A549 (cell line): ENCODE measurements around the gene ITIH3.

ENCODE experiments used
- CTCF ChIP-seq: fragments of >200 bp; sonication (Bioruptor Twin); formaldehyde crosslinking; IDR thresholded peaks from 3 replicates; pipeline ENCODE4 v1.5.1; 2016
- PHF8 ChIP-seq: fragments of 200-600 bp; sonication (generic); IDR thresholded peaks from 2 replicates; pipeline ENCODE4 v1.6.1; 2016; ENCODE audit warnings: low read depth, mild to moderate bottlenecking, antibody characterized with exemption, moderate library complexity, borderline replicate concordance
- RAD21 ChIP-seq, 2 experiments: fragments of >200 bp in 1 of 2; sonication (Bioruptor Twin) in 1 of 2; formaldehyde crosslinking in 1 of 2; IDR thresholded peaks in 1 of 2; conservative IDR thresholded peaks in 1 of 2; 2 replicates in 1 of 2; 3 replicates in 1 of 2; pipeline ENCODE4 v1.6.1; 2012 to 2018; ENCODE audit warnings: inconsistent platforms in 1 of 2
- RCOR1 ChIP-seq: fragments of 150-350 bp; IDR thresholded peaks from 2 replicates; pipeline ENCODE4 v1.6.1; 2014; ENCODE audit warnings: antibody characterized with exemption, low read length, low read depth
- SREBF2 ChIP-seq: fragments of 450-650 bp; IDR thresholded peaks from 2 replicates; pipeline ENCODE4 v1.6.1; 2014; ENCODE audit warnings: mild to moderate bottlenecking, moderate library complexity
- ZNF302 ChIP-seq: fragments of 250-450 bp; sonication (Bioruptor Pico); IDR thresholded peaks from 2 replicates; pipeline ENCODE4 v1.9.0; 2021; ENCODE audit warnings: inconsistent platforms, mild to moderate bottlenecking, moderate library complexity
- TF ChIP-seq, protein P1 (sequence below): fragments of 200-600 bp; sonication (generic); IDR thresholded peaks from 2 replicates; pipeline ENCODE4 v1.6.1; 2016; ENCODE audit warnings: antibody characterized with exemption, mild to moderate bottlenecking, moderate library complexity

GRCh38 chr3:52844290-52844975 lies 49.8 kb downstream of the ITIH3 start:
- TF ChIP-seq ZNF302 (no peak), CTCF (no peak), PHF8 (no peak), RAD21 (conservative IDR thresholded peaks at IDR 0.05 in 1 of 2, IDR thresholded peaks at IDR 0.05 in 1 of 2) (no peak), RCOR1 (no peak), SREBF2 (no peak)
- TF ChIP-seq, protein P1, sequence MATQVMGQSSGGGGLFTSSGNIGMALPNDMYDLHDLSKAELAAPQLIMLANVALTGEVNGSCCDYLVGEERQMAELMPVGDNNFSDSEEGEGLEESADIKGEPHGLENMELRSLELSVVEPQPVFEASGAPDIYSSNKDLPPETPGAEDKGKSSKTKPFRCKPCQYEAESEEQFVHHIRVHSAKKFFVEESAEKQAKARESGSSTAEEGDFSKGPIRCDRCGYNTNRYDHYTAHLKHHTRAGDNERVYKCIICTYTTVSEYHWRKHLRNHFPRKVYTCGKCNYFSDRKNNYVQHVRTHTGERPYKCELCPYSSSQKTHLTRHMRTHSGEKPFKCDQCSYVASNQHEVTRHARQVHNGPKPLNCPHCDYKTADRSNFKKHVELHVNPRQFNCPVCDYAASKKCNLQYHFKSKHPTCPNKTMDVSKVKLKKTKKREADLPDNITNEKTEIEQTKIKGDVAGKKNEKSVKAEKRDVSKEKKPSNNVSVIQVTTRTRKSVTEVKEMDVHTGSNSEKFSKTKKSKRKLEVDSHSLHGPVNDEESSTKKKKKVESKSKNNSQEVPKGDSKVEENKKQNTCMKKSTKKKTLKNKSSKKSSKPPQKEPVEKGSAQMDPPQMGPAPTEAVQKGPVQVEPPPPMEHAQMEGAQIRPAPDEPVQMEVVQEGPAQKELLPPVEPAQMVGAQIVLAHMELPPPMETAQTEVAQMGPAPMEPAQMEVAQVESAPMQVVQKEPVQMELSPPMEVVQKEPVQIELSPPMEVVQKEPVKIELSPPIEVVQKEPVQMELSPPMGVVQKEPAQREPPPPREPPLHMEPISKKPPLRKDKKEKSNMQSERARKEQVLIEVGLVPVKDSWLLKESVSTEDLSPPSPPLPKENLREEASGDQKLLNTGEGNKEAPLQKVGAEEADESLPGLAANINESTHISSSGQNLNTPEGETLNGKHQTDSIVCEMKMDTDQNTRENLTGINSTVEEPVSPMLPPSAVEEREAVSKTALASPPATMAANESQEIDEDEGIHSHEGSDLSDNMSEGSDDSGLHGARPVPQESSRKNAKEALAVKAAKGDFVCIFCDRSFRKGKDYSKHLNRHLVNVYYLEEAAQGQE, result no peak
